Hepatocyte (in vitro differentiated cells): ENCODE data around the gene RIN3. TPM values are rescaled to one million over a fixed set of nuclear protein-coding genes. Genes with fewer than 3 reads are reported as not detected.
A peak's percentile ranks its signal among the peaks of the same experiment; 100 is the strongest.

Source experiments
- DNase-seq: peaks from one replicate; pipeline ENCODE4 v3.0.0-alpha.2; 2016; ENCODE audit warnings: low spot score
- H2AFZ ChIP-seq: fragments of 200-600 bp; sonication (generic); 2 replicates; pipeline ENCODE4 v1.6.0; 2016; ENCODE audit warnings: antibody characterized with exemption, mild to moderate bottlenecking
- H3K27ac ChIP-seq: fragments of 200-600 bp; sonication (generic); 2 replicates; pipeline ENCODE4 v1.5.1; 2016; ENCODE audit warnings: mild to moderate bottlenecking
- H3K27me3 ChIP-seq: fragments of 200-600 bp; sonication (generic); 2 replicates; pipeline ENCODE4 v1.6.1; 2016
- H3K36me3 ChIP-seq: fragments of 200-600 bp; sonication (generic); replicated peaks from 2 replicates; pipeline ENCODE4 v1.5.1; 2016; ENCODE audit warnings: low read depth; ENCODE audit not compliant: insufficient read depth
- H3K4me1 ChIP-seq: fragments of 200-600 bp; sonication (generic); 2 replicates; pipeline ENCODE4 v1.5.1; 2016; ENCODE audit warnings: mild to moderate bottlenecking, moderate library complexity; ENCODE audit not compliant: insufficient read depth
- H3K4me2 ChIP-seq: fragments of 200-600 bp; sonication (generic); 2 replicates; pipeline ENCODE4 v1.6.0; 2016
- H3K4me3 ChIP-seq: fragments of 200-600 bp; sonication (generic); 2 replicates; pipeline ENCODE4 v1.5.1; 2016; ENCODE audit warnings: mild to moderate bottlenecking
- H3K79me2 ChIP-seq: fragments of 200-600 bp; sonication (generic); 2 replicates; pipeline ENCODE4 v1.6.0; 2017; ENCODE audit warnings: mild to moderate bottlenecking
- H3K9me2 ChIP-seq: fragments of 200-600 bp; sonication (generic); replicated peaks from 2 replicates; pipeline ENCODE4 v1.6.0; 2017; ENCODE audit warnings: mild to moderate bottlenecking; ENCODE audit not compliant: insufficient read depth
- H3K9me3 ChIP-seq: fragments of 200-600 bp; sonication (generic); 2 replicates; pipeline ENCODE4 v1.5.1; 2016; ENCODE audit warnings: low read depth, mild to moderate bottlenecking
- H4K20me1 ChIP-seq: fragments of 200-600 bp; sonication (generic); 2 replicates; pipeline ENCODE4 v1.6.0; 2016; ENCODE audit warnings: mild to moderate bottlenecking; ENCODE audit not compliant: insufficient read depth, poor library complexity, severe bottlenecking
- EZH2 ChIP-seq: fragments of 200-600 bp; sonication (generic); IDR thresholded peaks from 2 replicates; pipeline ENCODE4 v1.6.1; 2016; ENCODE audit warnings: antibody characterized with exemption, mild to moderate bottlenecking, borderline replicate concordance
- EZH2phosphoT487 ChIP-seq: fragments of 200-600 bp; sonication (generic); IDR thresholded peaks from one replicate; pipeline ENCODE4 v1.6.1; 2018; ENCODE audit warnings: antibody characterized with exemption, mild to moderate bottlenecking, low read depth, moderate library complexity; ENCODE audit not compliant: unreplicated experiment, severe bottlenecking
- WGBS: methylation state at CpG from one replicate; pipeline ENCODE4 v1.1.6; 2016; ENCODE audit warnings: low lambda C conversion rate; ENCODE audit errors: missing lambda C conversion rate; 5-methylcytosine and 5-hydroxymethylcytosine counted together
- polyA plus RNA-seq: library from polyadenylated mRNA; unstranded; fragments of >200 nt; fragmentation: Nextera tagmentation; extraction: Ambion mirVana; gene quantifications from 2 replicates; pipeline ENCODE4 v1.2.1, GENCODE V29; 2016
- total RNA-seq: library from RNA; depleted of rRNA; stranded (reverse); fragments of >200 nt; gene quantifications from 2 replicates; pipeline ENCODE4 v1.2.3, GENCODE V29; 2014
- TF ChIP-seq, protein P1 (sequence below): fragments of 200-600 bp; sonication (generic); IDR thresholded peaks from 2 replicates; pipeline ENCODE4 v1.5.1; 2016; ENCODE audit warnings: antibody characterized with exemption, mild to moderate bottlenecking; ENCODE audit not compliant: poor library complexity

RIN3 gene
- total and polyA plus RNA-seq, 2 experiments from 2014 or later: 4.2 to 11.8 TPM

DNA sequence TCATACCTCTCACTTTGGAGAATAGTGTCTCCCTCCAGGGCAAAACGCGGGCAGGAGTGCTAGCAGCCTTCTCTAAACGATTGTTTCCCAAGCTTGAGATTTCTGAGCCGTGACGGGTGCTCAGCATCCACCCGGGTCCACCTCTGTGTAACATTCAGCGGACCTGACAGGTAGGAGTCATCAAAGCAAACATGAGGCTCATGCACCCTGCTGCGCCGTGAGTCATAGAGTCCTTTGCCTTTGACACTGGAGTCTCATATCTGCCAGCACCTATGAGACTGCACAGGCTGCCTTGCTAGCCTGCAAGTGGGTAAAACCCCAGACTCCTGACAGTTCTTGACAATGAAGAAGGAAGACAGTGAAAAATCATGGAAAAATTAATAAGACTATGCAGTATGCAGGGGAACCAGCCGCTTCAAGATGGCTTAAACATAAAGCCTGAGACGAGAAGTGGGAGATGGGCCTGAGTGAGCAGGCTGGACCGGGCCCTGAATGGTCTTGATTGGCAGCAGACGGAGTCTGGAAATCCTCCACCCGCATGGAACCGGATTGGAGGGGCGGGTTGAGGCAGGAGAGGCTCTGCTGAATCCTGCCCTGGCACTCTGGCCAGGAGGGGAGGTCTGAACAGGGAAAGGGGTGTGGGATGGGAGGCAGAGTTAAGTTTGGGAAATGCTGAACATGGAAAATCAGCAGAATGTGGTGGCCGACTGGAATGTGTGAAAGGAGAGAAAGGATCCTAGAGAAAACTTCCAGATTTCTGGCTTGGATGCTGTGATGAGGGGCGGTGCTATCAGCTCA, 180.6 kb downstream of the RIN3 start:
- Histone ChIP-seq H3K4me1 (no peaks in the 10 kb centered on the region), H3K36me3 (no peaks in the 10 kb centered on the region), H3K9me3 (no peaks in the 10 kb centered on the region), H2AFZ (no peak overlapping the region), H3K79me2 (no peaks in the 10 kb centered on the region), H3K4me3 (no peak overlapping the region), H3K27ac (no peak overlapping the region), H3K9me2 (no peaks in the 10 kb centered on the region), H4K20me1 (no peaks in the 10 kb centered on the region), H3K4me2 (no peak overlapping the region), H3K27me3 (no peaks in the 10 kb centered on the region)
- WGBS: 77% methylated on average over 18 of the region's 18 CpGs
- peak; percentile 32 for DNase-seq
- no peak for TF ChIP-seq EZH2
- TF ChIP-seq EZH2phosphoT487: no peak
- TF ChIP-seq, protein P1, sequence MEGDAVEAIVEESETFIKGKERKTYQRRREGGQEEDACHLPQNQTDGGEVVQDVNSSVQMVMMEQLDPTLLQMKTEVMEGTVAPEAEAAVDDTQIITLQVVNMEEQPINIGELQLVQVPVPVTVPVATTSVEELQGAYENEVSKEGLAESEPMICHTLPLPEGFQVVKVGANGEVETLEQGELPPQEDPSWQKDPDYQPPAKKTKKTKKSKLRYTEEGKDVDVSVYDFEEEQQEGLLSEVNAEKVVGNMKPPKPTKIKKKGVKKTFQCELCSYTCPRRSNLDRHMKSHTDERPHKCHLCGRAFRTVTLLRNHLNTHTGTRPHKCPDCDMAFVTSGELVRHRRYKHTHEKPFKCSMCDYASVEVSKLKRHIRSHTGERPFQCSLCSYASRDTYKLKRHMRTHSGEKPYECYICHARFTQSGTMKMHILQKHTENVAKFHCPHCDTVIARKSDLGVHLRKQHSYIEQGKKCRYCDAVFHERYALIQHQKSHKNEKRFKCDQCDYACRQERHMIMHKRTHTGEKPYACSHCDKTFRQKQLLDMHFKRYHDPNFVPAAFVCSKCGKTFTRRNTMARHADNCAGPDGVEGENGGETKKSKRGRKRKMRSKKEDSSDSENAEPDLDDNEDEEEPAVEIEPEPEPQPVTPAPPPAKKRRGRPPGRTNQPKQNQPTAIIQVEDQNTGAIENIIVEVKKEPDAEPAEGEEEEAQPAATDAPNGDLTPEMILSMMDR: no peak

DNA sequence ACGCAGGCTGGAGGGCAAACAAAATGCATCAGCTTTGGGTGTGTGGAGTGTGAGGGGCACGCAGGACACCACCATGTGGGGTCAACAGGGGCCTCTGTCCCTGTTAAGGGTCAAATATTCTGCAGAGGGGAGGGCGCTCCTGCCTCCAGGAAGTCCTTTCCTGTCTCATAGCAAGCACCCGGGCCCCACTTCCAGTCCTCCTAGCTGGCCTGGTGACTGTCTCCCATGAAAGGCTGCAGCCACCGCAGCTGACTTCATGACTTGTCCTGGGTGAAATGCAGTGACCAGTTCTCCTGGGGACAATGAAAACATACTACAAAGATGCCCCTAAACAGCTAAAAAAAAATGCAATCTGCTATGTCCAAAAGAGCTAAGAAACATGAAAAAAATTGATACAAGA, 181.2 kb downstream of the RIN3 start:
- no peaks in the 10 kb centered on the region for H3K9me2 ChIP-seq
- H3K27me3 ChIP-seq: no peaks in the 10 kb centered on the region
- H3K36me3 ChIP-seq: no peaks in the 10 kb centered on the region
- no peak overlapping the region for H3K4me2 ChIP-seq
- no peak overlapping the region for H3K4me3 ChIP-seq
- no peaks in the 10 kb centered on the region for H3K4me1 ChIP-seq
- H3K27ac ChIP-seq: no peak overlapping the region
- H4K20me1 ChIP-seq: no peaks in the 10 kb centered on the region
- WGBS: 71% methylated on average over 5 of the region's 5 CpGs
- TF ChIP-seq EZH2 (no peak), EZH2phosphoT487 (no peak)
- TF ChIP-seq, protein P1: no peak
- no peak overlapping the region for H2AFZ ChIP-seq
- H3K79me2 ChIP-seq: no peaks in the 10 kb centered on the region
- DNase-seq: no peak
- H3K9me3 ChIP-seq: no peaks in the 10 kb centered on the region

GRCh38 chr14:92695562-92695961, 182.0 kb downstream of the RIN3 start:
- H2AFZ ChIP-seq: no peak overlapping the region
- no peaks in the 10 kb centered on the region for H3K36me3 ChIP-seq
- no peaks in the 10 kb centered on the region for H3K79me2 ChIP-seq
- H3K4me1 ChIP-seq: no peaks in the 10 kb centered on the region
- no peaks in the 10 kb centered on the region for H4K20me1 ChIP-seq
- H3K9me3 ChIP-seq: no peaks in the 10 kb centered on the region
- no peak overlapping the region for H3K4me3 ChIP-seq
- 100% methylated on average over 1 of the region's 1 CpG for WGBS
- H3K27ac ChIP-seq: no peak overlapping the region
- TF ChIP-seq EZH2 (no peak), EZH2phosphoT487 (no peak)
- TF ChIP-seq, protein P1: no peak
- no peaks in the 10 kb centered on the region for H3K9me2 ChIP-seq
- no peak for DNase-seq
- no peaks in the 10 kb centered on the region for H3K27me3 ChIP-seq
- H3K4me2 ChIP-seq: no peak overlapping the region
